ENCODE data around the gene SPAG8. TPM values are rescaled to one million over a fixed set of nuclear protein-coding genes. Genes with fewer than 3 reads are reported as not detected.
A peak's percentile ranks its signal among the peaks of the same experiment; 100 is the strongest.

SPAG8 gene
- total RNA-seq, 4 donors from 2014 or later = 0.81 to 2.1 (median 1.4) TPM

DNA sequence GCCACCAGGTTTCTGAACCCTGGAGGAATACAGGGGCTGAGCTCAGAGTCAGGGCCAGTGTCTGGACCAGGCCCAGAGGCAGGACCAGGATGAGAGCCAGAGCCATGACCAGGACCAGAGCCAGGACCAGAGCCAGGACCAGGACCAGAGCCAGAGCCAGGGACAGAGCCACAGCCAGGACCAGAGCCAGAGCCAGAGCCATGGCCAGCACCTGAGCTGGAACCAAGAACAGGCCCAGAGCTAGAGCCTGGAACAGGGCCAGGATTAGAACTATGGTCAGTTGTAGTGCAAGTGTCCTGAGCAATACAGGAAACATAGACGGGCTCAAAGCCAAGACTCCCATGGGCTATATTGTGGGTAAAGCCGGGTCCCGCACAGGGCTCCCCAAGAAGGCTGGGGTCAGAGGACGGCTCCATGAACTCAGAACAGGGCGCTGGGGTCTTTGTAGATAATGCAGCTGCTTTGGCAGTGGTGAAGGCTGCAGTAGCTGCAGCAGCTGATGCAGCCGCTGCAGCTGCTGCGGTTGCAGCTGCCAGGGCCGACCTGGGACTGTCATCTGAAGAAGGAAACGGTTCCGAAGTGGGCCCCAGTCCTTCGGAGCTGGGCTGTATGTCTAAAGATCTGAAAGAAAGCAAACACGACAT, 559 bp downstream of the SPAG8 start:
- 0 to 3% methylated on average over 5 to 8 of the region's 12 CpGs for WGBS, 2 donors (ENCODE audit: low coverage in 1 of 2)
- Histone ChIP-seq H3K27ac (peak overlapping the region in 3 of 4 donors; percentile 97 to 98 (median 98)), H3K27me3 (no peaks in the 10 kb centered on the region), H3K4me1 (peaks cover 0 to 47% (median 22%) of the 10 kb centered on the region in 3 donors), H3K36me3 (peaks cover 0 to 40% of the 10 kb centered on the region in 2 donors), H3K4me3 (peak overlapping the region; percentile 45 to 59), H3K9me3 (no peaks in the 10 kb centered on the region)
- TF ChIP-seq, protein P1, sequence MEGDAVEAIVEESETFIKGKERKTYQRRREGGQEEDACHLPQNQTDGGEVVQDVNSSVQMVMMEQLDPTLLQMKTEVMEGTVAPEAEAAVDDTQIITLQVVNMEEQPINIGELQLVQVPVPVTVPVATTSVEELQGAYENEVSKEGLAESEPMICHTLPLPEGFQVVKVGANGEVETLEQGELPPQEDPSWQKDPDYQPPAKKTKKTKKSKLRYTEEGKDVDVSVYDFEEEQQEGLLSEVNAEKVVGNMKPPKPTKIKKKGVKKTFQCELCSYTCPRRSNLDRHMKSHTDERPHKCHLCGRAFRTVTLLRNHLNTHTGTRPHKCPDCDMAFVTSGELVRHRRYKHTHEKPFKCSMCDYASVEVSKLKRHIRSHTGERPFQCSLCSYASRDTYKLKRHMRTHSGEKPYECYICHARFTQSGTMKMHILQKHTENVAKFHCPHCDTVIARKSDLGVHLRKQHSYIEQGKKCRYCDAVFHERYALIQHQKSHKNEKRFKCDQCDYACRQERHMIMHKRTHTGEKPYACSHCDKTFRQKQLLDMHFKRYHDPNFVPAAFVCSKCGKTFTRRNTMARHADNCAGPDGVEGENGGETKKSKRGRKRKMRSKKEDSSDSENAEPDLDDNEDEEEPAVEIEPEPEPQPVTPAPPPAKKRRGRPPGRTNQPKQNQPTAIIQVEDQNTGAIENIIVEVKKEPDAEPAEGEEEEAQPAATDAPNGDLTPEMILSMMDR (IDR thresholded peaks at IDR 0.05) = no peak
- TF ChIP-seq POLR2AphosphoS5 (IDR thresholded peaks at IDR 0.05) = no peak
- no peak for TF ChIP-seq POLR2A (IDR thresholded peaks at IDR 0.05)
- TF ChIP-seq EP300 (IDR thresholded peaks at IDR 0.05) = no peak
- ATAC-seq = no peak

DNA sequence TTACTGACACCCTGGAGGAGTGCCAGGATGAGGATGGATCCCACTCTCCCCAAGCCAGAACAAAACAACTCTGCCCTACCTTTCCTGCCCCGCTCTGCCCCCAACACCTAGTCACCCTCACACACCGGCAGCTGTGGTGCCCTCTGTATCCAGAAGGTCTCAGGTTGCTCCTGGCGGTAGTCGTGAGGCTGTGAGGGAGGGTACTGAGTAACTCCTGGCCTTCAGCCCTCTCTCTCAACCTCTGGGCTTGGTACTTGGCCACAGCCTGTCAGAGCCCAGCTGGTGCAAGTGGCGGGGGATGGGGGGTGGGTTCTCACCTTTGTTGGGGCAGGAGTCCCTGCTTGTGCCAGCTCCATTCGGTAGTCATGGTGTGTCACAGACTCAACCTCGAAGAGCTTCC, 1.9 kb downstream of the SPAG8 start:
- peaks cover 0 to 53% of the 10 kb centered on the region in 2 donors for H3K36me3 ChIP-seq
- peaks cover 0 to 41% (median 22%) of the 10 kb centered on the region in 3 donors for H3K4me1 ChIP-seq
- 100% methylated on average over 2 of the region's 7 CpGs; no CpG with 5 or more reads in 1 of the 2 donors for WGBS, 2 donors (ENCODE audit: low coverage in 1 of 2)
- no peak overlapping the region for H3K27ac ChIP-seq
- H3K9me3 ChIP-seq = no peaks in the 10 kb centered on the region
- no peaks in the 10 kb centered on the region for H3K27me3 ChIP-seq
- no peak for ATAC-seq
- H3K4me3 ChIP-seq = no peak overlapping the region
- TF ChIP-seq POLR2A (IDR thresholded peaks at IDR 0.05) (no peak), POLR2AphosphoS5 (IDR thresholded peaks at IDR 0.05) (no peak)

DNA sequence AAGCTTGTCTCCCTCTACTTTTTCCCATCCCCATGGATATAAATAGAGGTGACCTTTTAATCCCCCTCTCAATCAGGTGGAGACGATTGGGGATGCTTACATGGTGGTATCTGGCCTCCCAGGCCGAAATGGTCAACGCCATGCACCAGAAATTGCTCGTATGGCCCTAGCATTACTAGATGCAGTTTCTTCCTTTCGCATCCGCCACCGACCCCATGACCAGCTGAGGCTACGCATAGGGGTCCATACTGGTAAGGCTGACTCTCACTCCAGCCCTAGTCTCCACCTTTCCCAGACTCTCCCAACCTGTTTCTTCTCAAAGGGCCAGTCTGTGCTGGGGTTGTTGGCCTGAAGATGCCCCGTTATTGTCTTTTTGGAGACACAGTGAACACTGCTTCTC, 3.6 kb downstream of the SPAG8 start:
- Histone ChIP-seq H3K27ac (no peak overlapping the region), H3K36me3 (peaks cover 0 to 69% of the 10 kb centered on the region in 2 donors), H3K27me3 (no peaks in the 10 kb centered on the region), H3K9me3 (no peaks in the 10 kb centered on the region), H3K4me1 (peaks cover 0 to 31% (median 13%) of the 10 kb centered on the region in 3 donors), H3K4me3 (no peak overlapping the region)
- TF ChIP-seq EP300 (IDR thresholded peaks at IDR 0.05) (no peak), POLR2A (IDR thresholded peaks at IDR 0.05) (no peak), POLR2AphosphoS5 (IDR thresholded peaks at IDR 0.05) (no peak)
- TF ChIP-seq, protein P1 (IDR thresholded peaks at IDR 0.05) = no peak
- WGBS, 2 donors (ENCODE audit: low coverage in 1 of 2) = 78 to 85% methylated on average over 4 to 6 of the region's 9 CpGs
- no peak for ATAC-seq

DNA sequence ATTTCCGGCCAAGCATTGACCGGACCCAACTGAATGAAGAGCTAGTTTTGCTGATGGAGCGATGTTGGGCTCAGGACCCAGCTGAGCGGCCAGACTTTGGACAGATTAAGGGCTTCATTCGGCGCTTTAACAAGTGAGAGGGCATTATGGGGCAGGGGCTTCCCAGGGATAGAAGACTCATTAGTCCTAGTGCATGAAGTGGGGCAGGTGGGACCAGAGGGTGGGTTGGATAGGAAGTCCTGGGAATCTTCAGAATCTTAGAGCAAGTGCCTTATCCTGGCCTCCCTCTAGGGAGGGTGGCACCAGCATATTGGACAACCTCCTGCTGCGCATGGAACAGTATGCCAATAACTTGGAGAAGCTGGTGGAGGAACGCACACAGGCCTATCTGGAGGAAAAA, 6.0 kb downstream of the SPAG8 start:
- Histone ChIP-seq H3K4me3 (no peak overlapping the region), H3K27me3 (no peaks in the 10 kb centered on the region), H3K9me3 (no peaks in the 10 kb centered on the region), H3K4me1 (peaks cover 0 to 10% (median 2%) of the 10 kb centered on the region in 3 donors), H3K36me3 (peaks cover 0 to 90% of the 10 kb centered on the region in 2 donors), H3K27ac (no peak overlapping the region)
- no peak for ATAC-seq
- TF ChIP-seq, protein P1 (IDR thresholded peaks at IDR 0.05) = no peak
- TF ChIP-seq POLR2AphosphoS5 (IDR thresholded peaks at IDR 0.05) (no peak), POLR2A (IDR thresholded peaks at IDR 0.05) (no peak), EP300 (IDR thresholded peaks at IDR 0.05) (no peak)
- 93 to 100% methylated on average over 6 to 7 of the region's 8 CpGs for WGBS, 2 donors (ENCODE audit: low coverage in 1 of 2)

DNA sequence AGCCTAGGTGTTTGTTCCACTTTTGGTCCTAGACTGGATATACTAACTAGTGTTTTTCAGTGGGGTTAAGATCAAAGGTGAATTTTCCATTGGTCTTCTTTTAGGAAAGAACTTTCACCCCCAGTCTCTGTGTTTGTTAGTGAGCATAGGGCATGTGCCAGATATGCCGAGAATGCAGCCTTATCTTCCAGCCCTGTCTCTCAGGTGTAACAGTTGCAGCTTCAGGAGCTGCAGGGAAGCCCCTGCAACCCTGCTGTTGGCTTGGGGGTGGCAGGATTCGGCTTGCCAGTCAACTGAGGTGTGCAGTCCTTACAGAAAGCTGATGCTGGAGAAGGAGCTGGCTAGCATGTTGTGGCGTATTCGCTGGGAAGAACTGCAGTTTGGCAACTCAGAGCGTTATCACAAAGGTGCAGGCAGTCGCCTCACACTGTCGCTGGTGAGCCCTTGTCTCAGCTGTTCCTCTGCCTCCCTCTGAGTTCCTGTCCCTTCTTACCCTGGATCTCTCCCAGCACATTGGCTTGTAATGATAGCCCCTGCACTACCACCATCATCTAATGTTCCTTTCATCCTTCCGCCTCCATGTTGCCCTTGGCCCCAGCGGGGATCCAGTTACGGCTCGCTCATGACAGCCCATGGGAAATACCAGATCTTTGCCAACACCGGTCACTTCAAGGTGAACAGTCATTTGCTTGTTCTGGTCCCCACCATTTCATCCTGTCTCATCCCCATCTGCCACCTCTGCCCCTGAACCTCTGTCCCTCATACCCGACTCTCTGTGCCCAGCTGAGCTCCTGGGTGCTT, 10.5 kb downstream of the SPAG8 start:
- ATAC-seq = no peak
- TF ChIP-seq POLR2AphosphoS5 (IDR thresholded peaks at IDR 0.05) (no peak), EP300 (IDR thresholded peaks at IDR 0.05) (no peak), POLR2A (IDR thresholded peaks at IDR 0.05) (no peak)
- TF ChIP-seq, protein P1 (IDR thresholded peaks at IDR 0.05) = no peak
- H3K27ac ChIP-seq = no peak overlapping the region
- H3K9me3 ChIP-seq = no peaks in the 10 kb centered on the region
- H3K27me3 ChIP-seq = no peaks in the 10 kb centered on the region
- H3K4me1 ChIP-seq = peaks cover 0 to 11% (median 0%) of the 10 kb centered on the region in 3 donors
- no peak overlapping the region for H3K4me3 ChIP-seq
- H3K36me3 ChIP-seq = peaks cover 0 to 75% of the 10 kb centered on the region in 2 donors
- 88 to 90% methylated on average over 9 to 11 of the region's 13 CpGs for WGBS, 2 donors (ENCODE audit: low coverage in 1 of 2)
